Measurements from ENCODE around the gene SIRT3. TPM values are rescaled to one million over a fixed set of nuclear protein-coding genes. Genes with fewer than 3 reads are reported as not detected.

Gene SIRT3
- total RNA-seq, 1 donor from 2014 or later, result 36.4 TPM

DNA sequence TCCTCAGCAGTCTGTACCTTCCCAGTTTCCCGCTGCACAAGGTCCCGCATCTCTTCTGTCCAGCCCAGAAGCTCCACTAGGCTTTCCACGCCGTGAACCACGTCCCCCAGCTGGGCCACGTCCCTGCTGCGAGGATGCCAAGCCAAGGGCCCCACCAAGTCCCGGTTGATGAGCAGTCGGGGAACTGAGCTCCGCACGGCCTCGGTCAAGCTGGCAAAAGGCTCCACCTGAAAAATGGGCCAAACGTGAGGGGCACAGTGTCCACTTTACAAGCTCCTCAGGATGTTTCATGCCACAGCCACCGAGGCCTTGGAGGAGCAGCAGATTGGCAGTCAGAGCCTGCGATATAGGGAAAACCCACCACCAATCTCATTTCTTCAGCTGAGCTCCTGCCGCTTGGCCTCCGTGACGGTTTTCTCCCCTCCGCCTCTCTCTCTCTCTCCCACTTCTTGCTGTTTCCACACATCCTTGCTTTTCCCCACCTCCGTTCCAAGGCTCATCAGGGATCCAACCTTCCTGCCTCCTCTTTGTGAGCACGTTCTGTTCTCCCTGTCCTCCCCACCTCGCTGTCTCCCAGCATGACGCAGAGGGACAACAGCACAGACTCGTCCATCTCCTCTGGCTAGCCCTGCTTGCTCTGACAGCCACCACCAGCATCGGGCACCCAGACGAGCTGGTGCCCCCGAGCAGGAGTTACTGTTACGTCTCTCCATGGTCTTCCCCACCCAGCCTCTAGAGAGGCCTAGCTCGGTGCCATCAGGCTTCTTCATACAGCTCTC, 17.1 kb downstream of the SIRT3 start:
- H3K9me3 ChIP-seq (replicated peaks), result no peaks in the 10 kb centered on the region
- DNase-seq, result no peak
- H3K27me3 ChIP-seq (ENCODE audit: low read depth), result no peaks in the 10 kb centered on the region
- H3K4me1 ChIP-seq, result no peaks in the 10 kb centered on the region
- TF ChIP-seq, protein P1, sequence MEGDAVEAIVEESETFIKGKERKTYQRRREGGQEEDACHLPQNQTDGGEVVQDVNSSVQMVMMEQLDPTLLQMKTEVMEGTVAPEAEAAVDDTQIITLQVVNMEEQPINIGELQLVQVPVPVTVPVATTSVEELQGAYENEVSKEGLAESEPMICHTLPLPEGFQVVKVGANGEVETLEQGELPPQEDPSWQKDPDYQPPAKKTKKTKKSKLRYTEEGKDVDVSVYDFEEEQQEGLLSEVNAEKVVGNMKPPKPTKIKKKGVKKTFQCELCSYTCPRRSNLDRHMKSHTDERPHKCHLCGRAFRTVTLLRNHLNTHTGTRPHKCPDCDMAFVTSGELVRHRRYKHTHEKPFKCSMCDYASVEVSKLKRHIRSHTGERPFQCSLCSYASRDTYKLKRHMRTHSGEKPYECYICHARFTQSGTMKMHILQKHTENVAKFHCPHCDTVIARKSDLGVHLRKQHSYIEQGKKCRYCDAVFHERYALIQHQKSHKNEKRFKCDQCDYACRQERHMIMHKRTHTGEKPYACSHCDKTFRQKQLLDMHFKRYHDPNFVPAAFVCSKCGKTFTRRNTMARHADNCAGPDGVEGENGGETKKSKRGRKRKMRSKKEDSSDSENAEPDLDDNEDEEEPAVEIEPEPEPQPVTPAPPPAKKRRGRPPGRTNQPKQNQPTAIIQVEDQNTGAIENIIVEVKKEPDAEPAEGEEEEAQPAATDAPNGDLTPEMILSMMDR (IDR thresholded peaks at IDR 0.05; ENCODE audit: borderline replicate concordance), result no peak
- peaks cover 56% of the 10 kb centered on the region for H3K36me3 ChIP-seq
- H3K27ac ChIP-seq (replicated peaks), result no peak overlapping the region
- intact Hi-C loops (cut with micrococcal nuclease), result no loop called here
- no peak overlapping the region for H3K4me3 ChIP-seq

DNA sequence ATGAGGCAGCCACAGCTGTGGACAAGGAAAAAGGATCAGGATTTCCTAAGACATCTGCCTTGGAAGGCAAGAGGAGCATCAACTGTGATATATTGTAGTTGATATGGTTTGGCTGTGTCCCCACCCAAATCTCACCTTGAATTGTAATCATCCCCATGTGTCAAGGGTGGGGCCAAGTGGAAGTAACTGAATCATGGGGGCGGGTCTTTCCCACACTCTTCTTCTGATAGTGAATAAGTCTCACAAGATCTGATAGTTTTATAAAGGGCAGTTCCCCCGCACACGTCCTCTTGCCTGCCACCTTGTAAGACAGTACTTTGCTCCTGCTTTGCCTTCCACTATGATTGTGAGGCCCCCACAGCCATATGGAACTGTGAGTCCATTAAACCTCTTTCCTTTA, 18.4 kb downstream of the SIRT3 start:
- Histone ChIP-seq H3K4me1 (no peaks in the 10 kb centered on the region), H3K27ac (replicated peaks) (no peak overlapping the region), H3K27me3 (ENCODE audit: low read depth) (no peaks in the 10 kb centered on the region), H3K36me3 (peaks cover 69% of the 10 kb centered on the region), H3K4me3 (no peak overlapping the region), H3K9me3 (replicated peaks) (no peaks in the 10 kb centered on the region)
- TF ChIP-seq, protein P1 (IDR thresholded peaks at IDR 0.05; ENCODE audit: borderline replicate concordance), result no peak
- intact Hi-C loops (cut with micrococcal nuclease), result no loop called here
- DNase-seq, result no peak

DNA sequence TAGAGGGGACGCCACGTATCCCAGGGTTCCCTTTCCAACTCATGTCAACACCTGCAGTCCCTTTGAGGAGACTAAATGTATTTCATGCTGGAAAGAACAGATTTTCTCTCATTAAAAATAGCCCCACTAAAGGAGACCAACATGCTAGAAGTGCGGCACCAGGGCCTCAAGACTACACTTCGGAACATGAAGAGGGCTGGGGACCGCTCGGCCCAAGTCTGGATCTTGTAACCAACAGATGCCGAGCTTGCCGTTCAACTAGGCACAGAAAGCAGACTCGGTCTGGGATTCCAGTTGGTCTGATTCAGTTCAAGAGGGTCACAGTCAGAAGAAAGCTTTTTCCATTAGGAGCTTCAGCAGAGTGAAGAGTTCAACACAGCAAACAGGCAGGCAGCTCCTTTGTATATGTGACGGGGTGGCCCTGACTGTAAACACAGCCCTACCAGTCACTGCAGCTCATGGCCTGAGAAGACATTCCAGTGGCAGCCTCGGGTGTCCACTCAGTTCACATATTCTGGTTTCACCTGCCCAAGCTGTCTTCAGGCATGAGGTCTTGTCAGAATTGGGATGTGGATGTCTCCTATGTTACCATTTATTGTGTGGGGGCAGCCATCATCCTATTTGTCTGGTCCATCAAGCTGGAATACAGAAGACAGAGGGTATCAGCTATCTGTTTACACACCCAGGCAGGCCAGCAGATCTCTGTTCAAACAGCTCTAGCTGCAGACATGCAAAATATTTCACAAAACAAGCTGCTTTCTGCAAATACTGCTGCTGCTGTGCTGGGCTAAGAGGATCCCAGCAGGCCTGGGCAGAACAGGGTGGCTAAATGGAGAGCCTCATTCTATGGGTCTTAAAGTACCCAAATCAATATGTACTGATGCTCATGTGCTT, 19.8 kb downstream of the SIRT3 start:
- TF ChIP-seq, protein P1 (IDR thresholded peaks at IDR 0.05; ENCODE audit: borderline replicate concordance), result no peak
- H3K4me1 ChIP-seq, result peaks cover 3% of the 10 kb centered on the region
- peaks cover 74% of the 10 kb centered on the region for H3K36me3 ChIP-seq
- intact Hi-C loops (cut with micrococcal nuclease), result no loop called here
- H3K4me3 ChIP-seq, result no peak overlapping the region
- no peaks in the 10 kb centered on the region for H3K27me3 ChIP-seq (ENCODE audit: low read depth)
- no peak for DNase-seq
- H3K9me3 ChIP-seq (replicated peaks), result no peaks in the 10 kb centered on the region
- H3K27ac ChIP-seq (replicated peaks), result no peak overlapping the region

DNA sequence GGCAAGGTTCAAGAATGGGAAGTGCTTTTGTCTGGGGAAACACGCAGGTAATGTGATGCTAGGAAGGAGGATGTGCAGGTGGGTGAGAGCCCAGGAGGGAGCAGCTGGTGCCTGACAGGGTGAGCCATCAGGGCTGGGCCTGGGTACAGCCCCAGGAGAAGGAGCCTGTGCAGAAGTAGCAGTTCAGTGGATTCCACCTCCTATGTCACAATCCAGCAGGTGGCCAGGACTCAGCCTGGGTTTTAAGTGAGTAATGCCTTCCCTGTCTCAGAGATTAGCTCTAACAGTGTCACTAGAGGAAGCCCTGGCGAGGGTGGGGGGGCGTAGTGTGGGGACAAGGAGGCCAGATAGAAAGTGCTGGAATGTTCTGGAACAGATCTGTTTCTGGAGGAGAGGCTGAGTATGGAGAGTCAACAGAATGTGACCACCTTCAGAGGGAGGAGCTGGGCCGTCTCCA, 20.5 kb downstream of the SIRT3 start:
- intact Hi-C loops (cut with micrococcal nuclease), result no loop called here
- no peak overlapping the region for H3K27ac ChIP-seq (replicated peaks)
- peaks cover 11% of the 10 kb centered on the region for H3K4me1 ChIP-seq
- no peaks in the 10 kb centered on the region for H3K9me3 ChIP-seq (replicated peaks)
- TF ChIP-seq, protein P1 (IDR thresholded peaks at IDR 0.05; ENCODE audit: borderline replicate concordance), result no peak
- no peaks in the 10 kb centered on the region for H3K27me3 ChIP-seq (ENCODE audit: low read depth)
- DNase-seq, result no peak
- peaks cover 80% of the 10 kb centered on the region for H3K36me3 ChIP-seq
- H3K4me3 ChIP-seq, result no peak overlapping the region

DNA sequence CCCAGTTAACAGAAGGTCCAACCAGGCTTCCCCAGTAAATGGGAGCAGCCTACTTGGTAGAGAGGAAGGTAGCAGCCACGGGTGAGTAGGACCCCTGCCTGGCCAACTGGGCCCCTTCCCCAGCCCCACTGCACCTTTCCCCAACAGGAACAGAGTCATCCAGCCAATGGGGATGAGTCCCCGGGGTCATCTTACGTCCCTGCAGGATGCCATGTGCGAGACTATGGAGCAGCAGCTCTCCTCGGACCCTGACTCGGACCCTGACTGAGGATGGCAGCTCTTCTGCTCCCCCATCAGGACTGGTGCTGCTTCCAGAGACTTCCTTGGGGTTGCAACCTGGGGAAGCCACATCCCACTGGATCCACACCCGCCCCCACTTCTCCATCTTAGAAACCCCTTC, 22.1 kb downstream of the SIRT3 start:
- DNase-seq, result no peak
- TF ChIP-seq, protein P1 (IDR thresholded peaks at IDR 0.05; ENCODE audit: borderline replicate concordance), result no peak
- intact Hi-C loops (cut with micrococcal nuclease), result no loop called here

More for the DNA sequence above, 22.1 kb downstream of the SIRT3 start:
- peaks cover 90% of the 10 kb centered on the region for H3K36me3 ChIP-seq
- no peaks in the 10 kb centered on the region for H3K27me3 ChIP-seq (ENCODE audit: low read depth)
- peaks cover 26% of the 10 kb centered on the region for H3K4me1 ChIP-seq
- H3K27ac ChIP-seq (replicated peaks), result no peak overlapping the region
- no peak overlapping the region for H3K4me3 ChIP-seq
- no peaks in the 10 kb centered on the region for H3K9me3 ChIP-seq (replicated peaks)

All from left ventricle myocardium inferior (tissue), 1 donor.